Measurements from ENCODE around the gene PRMT7.

GRCh38 chr16:68377667-68378393, 67.0 kb downstream of the PRMT7 start:
- no peak for TF ChIP-seq POLR2AphosphoS5 (IDR thresholded peaks at IDR 0.05)
- TF ChIP-seq, protein P1, sequence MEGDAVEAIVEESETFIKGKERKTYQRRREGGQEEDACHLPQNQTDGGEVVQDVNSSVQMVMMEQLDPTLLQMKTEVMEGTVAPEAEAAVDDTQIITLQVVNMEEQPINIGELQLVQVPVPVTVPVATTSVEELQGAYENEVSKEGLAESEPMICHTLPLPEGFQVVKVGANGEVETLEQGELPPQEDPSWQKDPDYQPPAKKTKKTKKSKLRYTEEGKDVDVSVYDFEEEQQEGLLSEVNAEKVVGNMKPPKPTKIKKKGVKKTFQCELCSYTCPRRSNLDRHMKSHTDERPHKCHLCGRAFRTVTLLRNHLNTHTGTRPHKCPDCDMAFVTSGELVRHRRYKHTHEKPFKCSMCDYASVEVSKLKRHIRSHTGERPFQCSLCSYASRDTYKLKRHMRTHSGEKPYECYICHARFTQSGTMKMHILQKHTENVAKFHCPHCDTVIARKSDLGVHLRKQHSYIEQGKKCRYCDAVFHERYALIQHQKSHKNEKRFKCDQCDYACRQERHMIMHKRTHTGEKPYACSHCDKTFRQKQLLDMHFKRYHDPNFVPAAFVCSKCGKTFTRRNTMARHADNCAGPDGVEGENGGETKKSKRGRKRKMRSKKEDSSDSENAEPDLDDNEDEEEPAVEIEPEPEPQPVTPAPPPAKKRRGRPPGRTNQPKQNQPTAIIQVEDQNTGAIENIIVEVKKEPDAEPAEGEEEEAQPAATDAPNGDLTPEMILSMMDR (IDR thresholded peaks at IDR 0.05), result no peak
